Esophagus (tissue), 2 donors: ENCODE data around the gene DSC3. TPM values are rescaled to one million over a fixed set of nuclear protein-coding genes. Genes with fewer than 3 reads are reported as not detected.
"Not testable (repeated sequence)": the region's sequence is repeated elsewhere in the genome, so short reads cannot be mapped to it uniquely, and the experiment has no call there.

ENCODE experiments used
- H3K27ac ChIP-seq, 2 donors: one replicate each; pipeline ENCODE4 v1.5.1; 2013; ENCODE audit warnings: low read depth in 2 of 2, mild to moderate bottlenecking in 2 of 2, inconsistent platforms in 1 of 2, low read length in 1 of 2, moderate library complexity in 1 of 2
- H3K27me3 ChIP-seq, 2 donors: one replicate each; pipeline ENCODE4 v1.6.1; 2013; ENCODE audit warnings: low read length in 2 of 2, control low read depth in 1 of 2, mild to moderate bottlenecking in 1 of 2; ENCODE audit not compliant: insufficient read depth in 2 of 2, control insufficient read depth in 1 of 2
- H3K36me3 ChIP-seq, 2 donors: one replicate each; pipeline ENCODE4 v1.6.1; 2013; ENCODE audit warnings: low read length in 1 of 2; ENCODE audit not compliant: control insufficient read depth in 2 of 2, insufficient read depth in 2 of 2
- H3K4me1 ChIP-seq, 2 donors: one replicate each; pipeline ENCODE4 v1.6.1; 2013; ENCODE audit warnings: low read length in 1 of 2; ENCODE audit not compliant: control insufficient read depth in 2 of 2, insufficient read depth in 2 of 2
- H3K4me3 ChIP-seq, 2 donors: one replicate each; pipeline ENCODE4 v1.5.1; 2013; ENCODE audit warnings: low read length in 2 of 2, mild to moderate bottlenecking in 2 of 2, low read depth in 1 of 2, moderate library complexity in 1 of 2
- H3K9me3 ChIP-seq, 2 donors: one replicate each; pipeline ENCODE4 v1.6.1; 2013; ENCODE audit warnings: mild to moderate bottlenecking in 2 of 2, low read depth in 1 of 2, low read length in 1 of 2, moderate library complexity in 1 of 2; ENCODE audit not compliant: control insufficient read depth in 2 of 2, insufficient read depth in 1 of 2
- WGBS, 2 donors: extraction: QIAGEN DNeasy Blood & Tissue Kit; methylation state at CpG; one replicate each; pipeline ENCODE4 v1.1.7; 2013; 5-methylcytosine and 5-hydroxymethylcytosine counted together
- polyA plus RNA-seq, 2 donors: library from polyadenylated mRNA; stranded (reverse); fragments of 200-250 nt; gene quantifications; one replicate each; pipeline ENCODE4 v1.2.3, GENCODE V29; 2013
- donor health status: healthy with polysubstance abuse.
- donor health status: Bipolar disorder and iron deficiency.

DSC3 gene
- polyA plus RNA-seq, 2 donors: 41.7 to 70.9 TPM

GRCh38 chr18:30989141-30989540, 53.4 kb downstream of the DSC3 start:
- Histone ChIP-seq H3K9me3 (peaks cover 0 to 3% of the 10 kb centered on the region in 2 donors), H3K4me3 (no peak overlapping the region), H3K36me3 (no peaks in the 10 kb centered on the region), H3K27ac (no peak overlapping the region), H3K27me3 (no peaks in the 10 kb centered on the region), H3K4me1 (peaks cover 0 to 3% of the 10 kb centered on the region in 2 donors)
- 63 to 78% methylated on average over 1 of the region's 1 CpG for WGBS, 2 donors

GRCh38 chr18:30988440-30988839, 54.1 kb downstream of the DSC3 start:
- Histone ChIP-seq H3K4me3 (no peak overlapping the region), H3K27ac (peak overlapping the region in 1 of 2 donors; percentile 30), H3K4me1 (peaks cover 0 to 3% of the 10 kb centered on the region in 2 donors), H3K36me3 (no peaks in the 10 kb centered on the region), H3K9me3 (peaks cover 0 to 3% of the 10 kb centered on the region in 2 donors), H3K27me3 (no peaks in the 10 kb centered on the region)
- WGBS, 2 donors: 46 to 65% methylated on average over 4 of the region's 4 CpGs

- H3K27ac ChIP-seq: peak overlapping the region; percentile 55 to 68
- peaks cover 0 to 3% of the 10 kb centered on the region in 2 donors for H3K9me3 ChIP-seq
- no peaks in the 10 kb centered on the region for H3K36me3 ChIP-seq
- no peaks in the 10 kb centered on the region for H3K27me3 ChIP-seq
- no peak overlapping the region for H3K4me3 ChIP-seq
- peaks cover 0 to 3% of the 10 kb centered on the region in 2 donors for H3K4me1 ChIP-seq
- WGBS, 2 donors: 31 to 38% methylated on average over 4 of the region's 4 CpGs
These were observed 54.9 kb downstream of the DSC3 start for GRCh38 chr18:30987467-30988241.

GRCh38 chr18:30985753-30986152, 56.8 kb downstream of the DSC3 start:
- Histone ChIP-seq H3K4me1 (peaks cover 0 to 3% of the 10 kb centered on the region in 2 donors), H3K9me3 (peaks cover 0 to 3% of the 10 kb centered on the region in 2 donors), H3K36me3 (no peaks in the 10 kb centered on the region), H3K4me3 (no peak overlapping the region), H3K27me3 (no peaks in the 10 kb centered on the region), H3K27ac (no peak overlapping the region)
- WGBS, 2 donors: 89 to 92% methylated on average over 12 of the region's 12 CpGs

- Histone ChIP-seq H3K27me3 (no peaks in the 10 kb centered on the region), H3K9me3 (peaks cover 0 to 3% of the 10 kb centered on the region in 2 donors), H3K4me1 (peaks cover 0 to 3% of the 10 kb centered on the region in 2 donors), H3K4me3 (no peak overlapping the region), H3K36me3 (no peaks in the 10 kb centered on the region), H3K27ac (no peak overlapping the region)
- WGBS, 2 donors: 71 to 75% methylated on average over 11 of the region's 11 CpGs
These were observed 60.1 kb downstream of the DSC3 start for GRCh38 chr18:30982285-30982992.

GRCh38 chr18:30978091-30978490, 64.5 kb downstream of the DSC3 start:
- not testable (repeated sequence) for H3K4me3 ChIP-seq, H3K27me3 ChIP-seq, H3K27ac ChIP-seq, H3K4me1 ChIP-seq, H3K9me3 ChIP-seq, H3K36me3 ChIP-seq
- 83 to 85% methylated on average over 4 of the region's 4 CpGs for WGBS, 2 donors

- WGBS, 2 donors: 0 to 2% methylated on average over 1 of the region's 1 CpG
- Histone ChIP-seq H3K4me1 (no peaks in the 10 kb centered on the region), H3K27me3 (no peaks in the 10 kb centered on the region), H3K27ac (no peak overlapping the region), H3K36me3 (no peaks in the 10 kb centered on the region), H3K9me3 (no peaks in the 10 kb centered on the region), H3K4me3 (no peak overlapping the region)
These were observed 71.1 kb downstream of the DSC3 start for GRCh38 chr18:30971338-30971956.

GRCh38 chr18:30970196-30970816, 72.2 kb downstream of the DSC3 start:
- Histone ChIP-seq H3K4me1 (no peaks in the 10 kb centered on the region), H3K27ac (no peak overlapping the region), H3K9me3 (no peaks in the 10 kb centered on the region), H3K27me3 (no peaks in the 10 kb centered on the region), H3K4me3 (no peak overlapping the region), H3K36me3 (no peaks in the 10 kb centered on the region)
- WGBS, 2 donors: 31 to 33% methylated on average over 7 of the region's 7 CpGs

- Histone ChIP-seq H3K4me3 (no peak overlapping the region), H3K27ac (no peak overlapping the region), H3K27me3 (no peaks in the 10 kb centered on the region), H3K36me3 (no peaks in the 10 kb centered on the region), H3K4me1 (no peaks in the 10 kb centered on the region), H3K9me3 (no peaks in the 10 kb centered on the region)
- WGBS, 2 donors: 71 to 74% methylated on average over 4 of the region's 4 CpGs
These were observed 72.8 kb downstream of the DSC3 start for GRCh38 chr18:30969670-30970170.
